Psoas muscle (tissue), 8 donors: Measurements from ENCODE around the gene SGO2. TPM values are rescaled to one million over a fixed set of nuclear protein-coding genes. Genes with fewer than 3 reads are reported as not detected.

Experiments
- ATAC-seq, 4 donors: fragments of 200-7000 bp; cut with Tn5 transposase; one replicate each; pipeline ENCODE4 v1.9.1; 2020; ENCODE audit warnings: moderate library complexity in 3 of 4, mild to moderate bottlenecking in 2 of 4
- DNase-seq, 2 donors: peaks; one replicate each; pipeline ENCODE4 v3.0.0-alpha.2; 2020
- H3K27ac ChIP-seq: fragments of 200-600 bp; one replicate; pipeline ENCODE4 v1.8.0; 2022
- H3K27me3 ChIP-seq, 3 donors: fragments of 200-600 bp in 1 of 3; one replicate each; pipeline versions ENCODE4 v1.6.1 to v1.8.0; 2013 to 2022; ENCODE audit warnings: low read length in 2 of 3, mild to moderate bottlenecking in 2 of 3, moderate library complexity in 1 of 3; ENCODE audit not compliant: insufficient read depth in 3 of 3
- H3K36me3 ChIP-seq, 2 donors: fragments of 200-600 bp in 1 of 2; one replicate each; pipeline versions ENCODE4 v1.6.1 to v1.8.0; 2013 to 2022; ENCODE audit warnings: low read depth in 1 of 2, mild to moderate bottlenecking in 1 of 2, moderate library complexity in 1 of 2; ENCODE audit not compliant: insufficient read depth in 1 of 2
- H3K4me1 ChIP-seq: fragments of 200-600 bp; one replicate; pipeline ENCODE4 v1.8.0; 2022
- H3K4me3 ChIP-seq: fragments of 200-600 bp; one replicate; pipeline ENCODE4 v1.8.0; 2022; ENCODE audit warnings: mild to moderate bottlenecking
- H3K9me3 ChIP-seq: fragments of 200-600 bp; one replicate; pipeline ENCODE4 v1.8.0; 2022
- WGBS, 3 donors: extraction: QIAGEN DNeasy Blood & Tissue Kit; methylation state at CpG; one replicate each; pipeline versions ENCODE4 v1.1.6 to v1.1.7; 2013; 5-methylcytosine and 5-hydroxymethylcytosine counted together
- intact Hi-C, 2 donors: fragments of 100-400 bp; cut with DNase I; formaldehyde crosslinking; loops; one replicate each; pipeline versions ENCODE4 v1.11.0 to v1.14.2; 2022
- polyA plus RNA-seq, 3 donors: library from polyadenylated mRNA; stranded (reverse); fragments of 200-250 nt; gene quantifications; one replicate each; pipeline ENCODE4 v1.2.3, GENCODE V29; 2013
- total RNA-seq, 4 donors: library from RNA; stranded (reverse); fragmentation: NEBNext Ultra II Directional in 2 of 4; extraction: Animal tissue kit (Norgen Biotek cat#: 25700) in 2 of 4; gene quantifications; one replicate each; pipeline versions ENCODE4 v1.2.1 to v1.2.4, GENCODE V29; 2021 to 2023
- TF ChIP-seq, protein P1 (sequence below): fragments of 200-600 bp; IDR thresholded peaks from one replicate; pipeline ENCODE4 v1.8.0; 2022; ENCODE audit warnings: antibody characterized with exemption
- donor health status: healthy with polysubstance abuse.
- donor health status: DM: no; HTN: no; CAD: no; lungs with moderate emphysema.
- donor health status: Bipolar disorder and iron deficiency.
- donor health status: healthy.
- donor health status: DM: yes; HTN: yes; CAD: no.
- donor health status: DM: no; HTN: no; CAD: no.
- donor health status: DM: no; HTN: no; CAD: no.
- donor health status: DM: yes; HTN: yes; CAD: no.

The SGO2 gene
- total and polyA plus RNA-seq, 7 donors = 0.22 to 2.6 (median 0.57) TPM

DNA sequence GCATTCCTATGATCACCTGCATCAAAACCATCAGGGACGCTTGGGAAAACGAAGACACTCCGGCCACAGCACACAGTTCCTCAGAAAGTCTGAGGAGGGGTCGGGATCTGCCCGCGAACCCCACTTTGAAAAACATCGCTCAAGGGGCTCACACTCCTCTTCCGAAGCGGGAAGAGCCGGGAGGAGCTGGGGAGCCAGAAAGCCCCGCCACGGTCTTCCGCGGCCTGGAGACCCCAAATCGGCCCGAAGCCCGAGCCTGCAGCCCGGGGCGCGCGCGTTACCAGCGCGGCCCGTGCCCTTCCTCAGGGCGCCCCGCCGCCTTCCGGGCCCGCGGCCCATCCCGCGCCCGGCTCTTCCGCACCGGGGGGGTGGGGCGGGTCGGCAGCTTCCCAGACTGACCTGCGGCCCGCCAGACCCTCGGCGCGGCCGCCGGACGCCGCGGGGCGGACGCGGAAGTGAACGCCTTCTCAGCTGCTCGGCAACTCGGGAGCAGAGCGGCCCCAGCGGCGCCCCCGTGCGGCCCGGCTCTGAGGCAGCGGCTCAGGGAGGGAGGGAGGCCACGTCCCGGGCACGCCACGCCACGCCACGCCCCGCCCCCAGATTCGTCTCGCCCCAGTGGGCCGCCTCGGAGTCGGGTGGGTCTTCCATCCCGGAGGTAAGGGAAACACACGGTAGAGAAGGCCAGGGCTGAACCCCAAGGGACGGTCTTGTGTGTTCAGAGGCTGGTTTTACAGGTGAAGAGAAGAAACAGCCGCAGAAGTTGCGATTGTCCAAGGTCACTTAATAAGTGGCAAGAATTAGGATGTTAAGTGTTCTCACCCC, 16.2 kb upstream of the SGO2 start, which contains the start of gene KCTD18:
KCTD18 (minus strand) TSS at position 457 of the 822 bp plus-strand sequence. CDS start 3,052 bp downstream, outside the sequence.
- H3K27me3 ChIP-seq = no peaks in the 10 kb centered on the region
- WGBS, 3 donors = 0% methylated on average over 51 to 78 of the region's 78 CpGs
- DNase-seq (peak; percentile 94 to 97), ATAC-seq (peak; percentile 98 to 100 (median 99))
- H3K9me3 ChIP-seq = no peaks in the 10 kb centered on the region
- H3K4me3 ChIP-seq = peak within 1 kb of the TSS; percentile 66
- peak within 1 kb of the TSS; percentile 59 for H3K27ac ChIP-seq
- TF ChIP-seq, protein P1, sequence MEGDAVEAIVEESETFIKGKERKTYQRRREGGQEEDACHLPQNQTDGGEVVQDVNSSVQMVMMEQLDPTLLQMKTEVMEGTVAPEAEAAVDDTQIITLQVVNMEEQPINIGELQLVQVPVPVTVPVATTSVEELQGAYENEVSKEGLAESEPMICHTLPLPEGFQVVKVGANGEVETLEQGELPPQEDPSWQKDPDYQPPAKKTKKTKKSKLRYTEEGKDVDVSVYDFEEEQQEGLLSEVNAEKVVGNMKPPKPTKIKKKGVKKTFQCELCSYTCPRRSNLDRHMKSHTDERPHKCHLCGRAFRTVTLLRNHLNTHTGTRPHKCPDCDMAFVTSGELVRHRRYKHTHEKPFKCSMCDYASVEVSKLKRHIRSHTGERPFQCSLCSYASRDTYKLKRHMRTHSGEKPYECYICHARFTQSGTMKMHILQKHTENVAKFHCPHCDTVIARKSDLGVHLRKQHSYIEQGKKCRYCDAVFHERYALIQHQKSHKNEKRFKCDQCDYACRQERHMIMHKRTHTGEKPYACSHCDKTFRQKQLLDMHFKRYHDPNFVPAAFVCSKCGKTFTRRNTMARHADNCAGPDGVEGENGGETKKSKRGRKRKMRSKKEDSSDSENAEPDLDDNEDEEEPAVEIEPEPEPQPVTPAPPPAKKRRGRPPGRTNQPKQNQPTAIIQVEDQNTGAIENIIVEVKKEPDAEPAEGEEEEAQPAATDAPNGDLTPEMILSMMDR = peak; percentile 77
- no peaks in the 10 kb centered on the region for H3K4me1 ChIP-seq
- intact Hi-C loops = no loop called here
- peaks cover 2 to 14% of the 10 kb centered on the region in 2 donors for H3K36me3 ChIP-seq

DNA sequence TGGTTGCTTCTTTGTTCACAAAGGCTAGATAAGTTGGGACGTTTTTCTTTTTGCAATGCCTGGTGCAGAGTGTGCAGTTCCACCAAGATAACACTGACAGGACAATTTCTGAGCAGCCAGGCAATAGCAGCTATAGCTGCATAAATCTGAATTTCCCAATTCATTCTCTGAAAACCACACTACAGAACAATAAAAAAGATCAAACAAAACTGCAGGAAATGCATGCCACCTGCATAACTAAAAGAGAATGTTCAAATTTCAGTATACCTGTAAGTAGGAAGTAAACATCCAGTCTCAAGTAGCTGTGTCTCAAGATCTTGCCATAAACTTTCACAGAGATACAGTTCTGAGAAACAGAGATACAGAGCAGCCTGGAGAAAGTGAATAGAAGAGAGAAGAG, 10.9 kb upstream of the SGO2 start:
- Histone ChIP-seq H3K4me1 (no peaks in the 10 kb centered on the region), H3K27ac (no peak overlapping the region), H3K27me3 (peaks cover 0 to 4% (median 0%) of the 10 kb centered on the region in 3 donors), H3K36me3 (no peaks in the 10 kb centered on the region), H3K9me3 (no peaks in the 10 kb centered on the region), H3K4me3 (no peak overlapping the region)
- TF ChIP-seq, protein P1 = no peak
- intact Hi-C loops = no loop called here
- 15 to 31% (median 26%) methylated on average over 1 of the region's 1 CpG for WGBS, 3 donors
- no peak for DNase-seq
- no peak for ATAC-seq

- TF ChIP-seq, protein P1 = no peak
- Histone ChIP-seq H3K4me3 (no peak overlapping the region), H3K9me3 (no peaks in the 10 kb centered on the region), H3K4me1 (peaks cover 7% of the 10 kb centered on the region), H3K27ac (no peak overlapping the region), H3K27me3 (peaks cover 0 to 8% (median 3%) of the 10 kb centered on the region in 3 donors), H3K36me3 (no peaks in the 10 kb centered on the region)
- ATAC-seq (no peak), DNase-seq (no peak)
- intact Hi-C loops = no loop called here
- WGBS, 3 donors = 74 to 80% (median 75%) methylated on average over 3 of the region's 3 CpGs
Observed at GRCh38 chr2:200523158-200523557, 2.8 kb upstream of the SGO2 start.

- DNase-seq (no peak), ATAC-seq (no peak)
- intact Hi-C loops = no loop called here
- peaks cover 7% of the 10 kb centered on the region for H3K4me1 ChIP-seq
- H3K27me3 ChIP-seq = peaks cover 0 to 8% (median 3%) of the 10 kb centered on the region in 3 donors
- TF ChIP-seq, protein P1 = no peak
- WGBS, 3 donors = 52 to 59% (median 58%) methylated on average over 2 of the region's 2 CpGs
- H3K36me3 ChIP-seq = no peaks in the 10 kb centered on the region
- H3K4me3 ChIP-seq = no peak overlapping the region
- no peak overlapping the region for H3K27ac ChIP-seq
- no peaks in the 10 kb centered on the region for H3K9me3 ChIP-seq
Observed at GRCh38 chr2:200523604-200524003, 2.4 kb upstream of the SGO2 start.
